Upper lobe of left lung (tissue), 6 donors: ENCODE measurements around the gene ABCF3. TPM values are rescaled to one million over a fixed set of nuclear protein-coding genes. Genes with fewer than 3 reads are reported as not detected.
A peak's percentile ranks its signal among the peaks of the same experiment; 100 is the strongest.

Experiments
- ATAC-seq, 2 donors: fragments of 200-7000 bp; cut with Tn5 transposase; one replicate each; pipeline ENCODE4 v1.9.1; 2022; ENCODE audit warnings: mild to moderate bottlenecking in 2 of 2, moderate library complexity in 2 of 2; ENCODE audit not compliant: low FRiP score in 2 of 2
- DNase-seq, 2 donors: peaks; one replicate each; pipeline ENCODE4 v3.0.0-alpha.2; 2019 to 2020
- H3K27ac ChIP-seq, 4 donors: fragments of 200-600 bp; sonication (generic); one replicate each; pipeline ENCODE4 v1.5.1; 2016 to 2019
- H3K27me3 ChIP-seq, 4 donors: fragments of 200-600 bp; sonication (generic); one replicate each; pipeline ENCODE4 v1.5.1; 2017 to 2019
- H3K36me3 ChIP-seq, 4 donors: fragments of 200-600 bp; sonication (generic); one replicate each; pipeline ENCODE4 v1.5.1; 2016 to 2019
- H3K4me1 ChIP-seq, 4 donors: fragments of 200-600 bp; sonication (generic); one replicate each; pipeline ENCODE4 v1.5.1; 2018 to 2019
- H3K4me3 ChIP-seq, 4 donors: fragments of 200-600 bp; sonication (generic); one replicate each; pipeline ENCODE4 v1.5.1; 2017 to 2019; ENCODE audit warnings: mild to moderate bottlenecking in 2 of 4, moderate library complexity in 1 of 4
- H3K9me3 ChIP-seq, 4 donors: fragments of 200-600 bp; sonication (generic); one replicate each; pipeline ENCODE4 v1.5.1; 2018 to 2019
- EP300 ChIP-seq, 4 donors: sonication (generic); formaldehyde crosslinking; IDR thresholded peaks; one replicate each; pipeline ENCODE4 v1.5.1; 2017; ENCODE audit warnings: antibody characterized with exemption in 4 of 4, control low read depth in 2 of 4
- POLR2A ChIP-seq, 4 donors: fragments of 450-650 bp; IDR thresholded peaks; one replicate each; pipeline ENCODE4 v1.5.1; 2016 to 2017; ENCODE audit warnings: antibody characterized with exemption in 4 of 4, mild to moderate bottlenecking in 2 of 4
- POLR2AphosphoS5 ChIP-seq, 2 donors: sonication (generic); formaldehyde crosslinking; IDR thresholded peaks; one replicate each; pipeline ENCODE4 v1.5.1; 2017; ENCODE audit warnings: antibody characterized with exemption in 2 of 2
- WGBS, 2 donors: methylation state at CpG; one replicate each; pipeline ENCODE4 v1.1.5; 2017 to 2018; 5-methylcytosine and 5-hydroxymethylcytosine counted together
- total RNA-seq, 6 donors: library from RNA; depleted of rRNA in 4 of 6; stranded (reverse); fragments of >200 nt in 4 of 6; gene quantifications; one replicate each; pipeline versions ENCODE4 v1.1.0 to v1.2.1, GENCODE V29; 2016 to 2021
- TF ChIP-seq, protein P1 (sequence below), 6 experiments: fragments of 450-650 bp in 4 of 6; fragments of 200-600 bp in 2 of 6; sonication (generic) in 2 of 6; IDR thresholded peaks; one replicate each; pipeline ENCODE4 v1.5.1; 2016 to 2019; ENCODE audit warnings: antibody characterized with exemption in 6 of 6
- donor health status: DM: no; HTN: no; CAD: no; lungs with moderate emphysema.
- donor health status: DM: no; HTN: yes; CAD: no; lungs with severe emphysema.

The ABCF3 gene
- total RNA-seq, 6 donors from 2014 or later: 52.6 to 184 (median 73.1) TPM

DNA sequence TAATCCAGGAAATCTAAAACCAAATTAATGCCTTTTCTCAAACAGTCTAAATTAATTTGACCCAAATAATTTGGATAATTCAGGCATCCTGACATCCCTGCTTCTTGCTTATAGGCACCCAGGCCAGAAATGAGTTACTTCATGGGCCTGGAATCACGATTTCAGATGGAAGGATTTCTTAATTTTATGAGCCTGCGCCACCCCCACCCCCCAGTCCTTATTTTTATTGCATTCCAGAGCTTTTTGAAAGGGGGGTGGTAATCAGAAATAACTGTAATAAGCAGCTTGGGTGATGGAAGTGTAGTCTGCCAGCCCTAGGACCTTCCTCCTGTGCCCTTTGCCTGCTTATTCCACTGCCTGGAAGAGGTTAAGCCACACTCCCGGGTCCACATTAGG, 10.0 kb upstream of the ABCF3 start:
- Histone ChIP-seq H3K36me3 (peaks cover 27 to 63% (median 50%) of the 10 kb centered on the region in 4 donors), H3K9me3 (no peaks in the 10 kb centered on the region), H3K27me3 (no peaks in the 10 kb centered on the region), H3K4me1 (peaks cover 29 to 51% (median 38%) of the 10 kb centered on the region in 4 donors), H3K27ac (peak overlapping the region; percentile 81 to 92 (median 90)), H3K4me3 (peak overlapping the region; percentile 29 to 88 (median 71))
- no peak for ATAC-seq
- WGBS, 2 donors: 35 to 41% methylated on average over 3 of the region's 3 CpGs
- DNase-seq: no peak
- TF ChIP-seq, protein P1, sequence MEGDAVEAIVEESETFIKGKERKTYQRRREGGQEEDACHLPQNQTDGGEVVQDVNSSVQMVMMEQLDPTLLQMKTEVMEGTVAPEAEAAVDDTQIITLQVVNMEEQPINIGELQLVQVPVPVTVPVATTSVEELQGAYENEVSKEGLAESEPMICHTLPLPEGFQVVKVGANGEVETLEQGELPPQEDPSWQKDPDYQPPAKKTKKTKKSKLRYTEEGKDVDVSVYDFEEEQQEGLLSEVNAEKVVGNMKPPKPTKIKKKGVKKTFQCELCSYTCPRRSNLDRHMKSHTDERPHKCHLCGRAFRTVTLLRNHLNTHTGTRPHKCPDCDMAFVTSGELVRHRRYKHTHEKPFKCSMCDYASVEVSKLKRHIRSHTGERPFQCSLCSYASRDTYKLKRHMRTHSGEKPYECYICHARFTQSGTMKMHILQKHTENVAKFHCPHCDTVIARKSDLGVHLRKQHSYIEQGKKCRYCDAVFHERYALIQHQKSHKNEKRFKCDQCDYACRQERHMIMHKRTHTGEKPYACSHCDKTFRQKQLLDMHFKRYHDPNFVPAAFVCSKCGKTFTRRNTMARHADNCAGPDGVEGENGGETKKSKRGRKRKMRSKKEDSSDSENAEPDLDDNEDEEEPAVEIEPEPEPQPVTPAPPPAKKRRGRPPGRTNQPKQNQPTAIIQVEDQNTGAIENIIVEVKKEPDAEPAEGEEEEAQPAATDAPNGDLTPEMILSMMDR (IDR thresholded peaks at IDR 0.05): no peak
- TF ChIP-seq POLR2A (IDR thresholded peaks at IDR 0.05): no peak
- TF ChIP-seq EP300 (IDR thresholded peaks at IDR 0.05): no peak
- TF ChIP-seq POLR2AphosphoS5 (IDR thresholded peaks at IDR 0.05): no peak

DNA sequence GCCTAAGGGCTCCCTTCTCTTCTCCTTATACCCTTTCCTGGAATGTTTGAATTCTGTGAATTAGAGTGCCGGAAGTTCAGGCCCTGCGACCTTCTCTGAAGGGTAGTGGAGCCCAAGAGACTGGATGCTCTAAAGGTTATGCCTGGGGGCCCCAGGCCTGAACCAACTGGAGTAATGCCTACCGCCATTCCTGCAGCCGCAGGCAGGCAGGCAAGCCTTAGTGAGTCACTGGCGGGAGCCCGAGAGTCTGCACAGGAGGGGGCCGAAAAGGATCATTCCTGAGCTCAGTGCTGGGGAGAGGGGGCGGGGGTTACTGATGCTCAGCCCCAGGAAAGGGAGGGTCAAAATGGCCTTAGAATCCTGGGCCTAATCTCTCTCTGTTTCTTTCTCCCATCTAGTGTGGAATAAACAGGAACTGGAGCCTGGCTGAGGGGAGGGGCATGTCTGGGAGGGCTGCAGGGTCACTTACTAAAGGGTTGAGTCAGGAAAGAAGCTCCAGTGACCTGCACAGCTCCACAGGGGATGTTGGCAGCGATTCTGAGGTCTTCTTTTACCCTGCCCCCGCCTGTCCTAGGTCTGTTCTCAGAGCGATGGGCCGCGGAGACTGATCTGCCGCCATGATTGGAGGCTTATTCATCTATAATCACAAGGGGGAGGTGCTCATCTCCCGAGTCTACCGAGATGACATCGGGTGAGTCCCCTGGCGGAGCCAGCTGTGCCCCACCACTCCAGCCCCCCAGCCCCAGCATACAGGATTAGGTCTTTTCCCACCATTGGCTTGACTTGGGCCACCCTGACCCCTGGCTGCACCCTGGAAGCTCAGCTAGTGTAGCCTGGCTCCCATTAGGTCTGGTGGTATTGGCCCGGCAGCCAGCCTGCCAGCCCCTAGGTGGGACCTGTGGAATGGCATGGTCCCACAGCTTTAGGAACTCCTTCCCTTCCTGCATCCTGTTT, 9.3 kb upstream of the ABCF3 start:
- TF ChIP-seq POLR2AphosphoS5 (IDR thresholded peaks at IDR 0.05) (peak in 1 of 2 donors; percentile 49), POLR2A (IDR thresholded peaks at IDR 0.05) (peak in 1 of 4 donors; percentile 39)
- TF ChIP-seq, protein P1 (IDR thresholded peaks at IDR 0.05): no peak
- 28 to 38% methylated on average over 15 to 19 of the region's 19 CpGs for WGBS, 2 donors
- no peaks in the 10 kb centered on the region for H3K9me3 ChIP-seq
- peak; percentile 66 to 68 for ATAC-seq
- peak in 1 of 2 donors; percentile 59 for DNase-seq
- H3K4me3 ChIP-seq: peak overlapping the region; percentile 29 to 88 (median 71)
- peaks cover 32 to 63% (median 52%) of the 10 kb centered on the region in 4 donors for H3K36me3 ChIP-seq
- H3K4me1 ChIP-seq: peaks cover 29 to 51% (median 38%) of the 10 kb centered on the region in 4 donors
- no peaks in the 10 kb centered on the region for H3K27me3 ChIP-seq
- H3K27ac ChIP-seq: peak overlapping the region; percentile 81 to 92 (median 90)

DNA sequence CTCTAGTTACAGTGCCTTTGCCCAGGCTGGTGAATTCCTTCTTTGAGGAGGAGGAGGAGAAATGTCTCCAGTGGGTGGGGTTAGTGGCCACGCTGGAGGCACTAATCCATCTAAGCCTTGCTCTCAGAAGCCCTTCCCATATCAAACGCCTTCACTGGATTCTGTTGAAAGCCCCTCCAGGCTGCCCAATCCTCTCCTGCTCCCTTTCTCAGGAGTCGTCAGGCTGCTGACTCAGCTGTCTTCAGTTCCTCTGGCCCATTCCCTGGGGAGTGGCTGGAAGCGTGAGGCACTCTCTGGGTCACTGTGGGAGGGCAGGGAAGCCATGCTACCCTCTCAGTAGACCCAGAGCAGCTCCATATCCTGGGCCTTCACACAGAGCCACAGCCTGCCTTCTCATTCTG, 8.7 kb upstream of the ABCF3 start:
- H3K27me3 ChIP-seq: no peaks in the 10 kb centered on the region
- H3K36me3 ChIP-seq: peaks cover 37 to 63% (median 53%) of the 10 kb centered on the region in 4 donors
- TF ChIP-seq POLR2AphosphoS5 (IDR thresholded peaks at IDR 0.05) (no peak), POLR2A (IDR thresholded peaks at IDR 0.05) (no peak), EP300 (IDR thresholded peaks at IDR 0.05) (no peak)
- TF ChIP-seq, protein P1 (IDR thresholded peaks at IDR 0.05): no peak
- WGBS, 2 donors: 32 to 47% methylated on average over 4 of the region's 4 CpGs
- H3K9me3 ChIP-seq: no peaks in the 10 kb centered on the region
- peak overlapping the region; percentile 81 to 92 (median 90) for H3K27ac ChIP-seq
- peaks cover 29 to 51% (median 38%) of the 10 kb centered on the region in 4 donors for H3K4me1 ChIP-seq
- DNase-seq (no peak), ATAC-seq (no peak)
- peak overlapping the region in 2 of 4 donors; percentile 63 to 88 for H3K4me3 ChIP-seq

DNA sequence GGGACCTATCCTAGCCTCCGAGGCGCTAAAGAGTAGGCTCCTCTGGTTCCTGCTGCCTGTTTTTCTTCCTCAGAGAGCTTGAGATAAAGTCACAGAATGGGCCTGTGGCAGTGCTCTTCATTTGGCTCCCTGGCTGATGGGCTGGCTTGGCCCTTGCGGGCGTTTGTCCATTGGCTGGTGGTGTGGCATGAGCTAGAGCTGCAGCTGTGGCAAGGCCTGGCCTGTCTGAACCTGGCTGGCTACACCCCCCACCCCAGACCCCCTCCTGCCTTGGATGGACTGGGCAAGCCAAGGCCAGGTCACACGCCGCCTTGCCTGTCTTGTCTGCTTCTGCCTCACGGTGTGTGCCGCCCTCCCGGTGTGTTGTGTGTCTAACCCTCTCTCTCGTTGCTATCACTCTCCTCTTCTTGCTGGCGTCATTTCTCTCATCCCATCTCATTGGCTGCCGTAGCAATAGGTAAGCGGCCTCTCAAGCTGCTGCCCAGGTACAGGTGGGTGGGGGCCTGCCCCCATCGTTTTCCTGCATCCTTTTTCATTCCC, 8.2 kb upstream of the ABCF3 start:
- ATAC-seq: no peak
- H3K4me1 ChIP-seq: peaks cover 29 to 51% (median 38%) of the 10 kb centered on the region in 4 donors
- peak overlapping the region in 1 of 4 donors; percentile 88 for H3K4me3 ChIP-seq
- H3K27ac ChIP-seq: peak overlapping the region; percentile 81 to 92 (median 90)
- no peaks in the 10 kb centered on the region for H3K9me3 ChIP-seq
- TF ChIP-seq POLR2AphosphoS5 (IDR thresholded peaks at IDR 0.05): no peak
- no peak for TF ChIP-seq EP300 (IDR thresholded peaks at IDR 0.05)
- TF ChIP-seq, protein P1 (IDR thresholded peaks at IDR 0.05): no peak
- no peak for TF ChIP-seq POLR2A (IDR thresholded peaks at IDR 0.05)
- DNase-seq: no peak
- peaks cover 42 to 63% (median 57%) of the 10 kb centered on the region in 4 donors for H3K36me3 ChIP-seq
- WGBS, 2 donors: 94 to 95% methylated on average over 13 to 14 of the region's 14 CpGs
- no peaks in the 10 kb centered on the region for H3K27me3 ChIP-seq
